ENCODE measurements around the gene FLNC.

Gene FLNC

GRCh38 chr7:128883622-128884448 lies 53.6 kb downstream of the FLNC start:
- H4K20me1 ChIP-seq (ENCODE audit: low read depth, low read length): no peaks in the 10 kb centered on the region
- H3K4me2 ChIP-seq (ENCODE audit: low read depth, low read length, poor library complexity, severe bottlenecking): peak overlapping the region; percentile 82
- no peaks in the 10 kb centered on the region for H3K79me2 ChIP-seq (ENCODE audit: insufficient read depth, low read length)
- TF ChIP-seq EZH2phosphoT487 (conservative IDR thresholded peaks at IDR 0.05; ENCODE audit: low read length) (no peak), CTCF (IDR thresholded peaks at IDR 0.05; ENCODE audit: insufficient read depth, low read length, poor library complexity, severe bottlenecking) (peak; percentile 99)
- no peaks in the 10 kb centered on the region for H3K36me3 ChIP-seq (ENCODE audit: low read length)
- no peaks in the 10 kb centered on the region for H3F3A ChIP-seq (ENCODE audit: insufficient read depth)
- H3K27me3 ChIP-seq (ENCODE audit: low read length): no peaks in the 10 kb centered on the region
- H2AFZ ChIP-seq (ENCODE audit: low read depth, low read length, severe bottlenecking): peak overlapping the region; percentile 100
- peaks cover 5% of the 10 kb centered on the region; the same call in 1 of the 2 replicates for H3K9me3 ChIP-seq (ENCODE audit: insufficient read depth, low read length)
- H3K27ac ChIP-seq (ENCODE audit: low read depth, low read length): peak overlapping the region; percentile 47
- H3K9ac ChIP-seq (ENCODE audit: low read length): peak overlapping the region; percentile 80
- H3K9me2 ChIP-seq (replicated peaks; ENCODE audit: insufficient read depth, low read length): no peaks in the 10 kb centered on the region
- H3K4me3 ChIP-seq (ENCODE audit: insufficient read depth, low read length, poor library complexity, severe bottlenecking): peak overlapping the region; percentile 59

GRCh38 chr7:128884561-128885369 lies 54.6 kb downstream of the FLNC start:
- TF ChIP-seq EZH2phosphoT487 (conservative IDR thresholded peaks at IDR 0.05; ENCODE audit: low read length) (no peak), CTCF (IDR thresholded peaks at IDR 0.05; ENCODE audit: insufficient read depth, low read length, poor library complexity, severe bottlenecking) (no peak)
- Histone ChIP-seq H3K79me2 (ENCODE audit: insufficient read depth, low read length) (no peaks in the 10 kb centered on the region), H2AFZ (ENCODE audit: low read depth, low read length, severe bottlenecking) (peak overlapping the region; percentile 100), H4K20me1 (ENCODE audit: low read depth, low read length) (no peaks in the 10 kb centered on the region), H3K9me2 (replicated peaks; ENCODE audit: insufficient read depth, low read length) (no peaks in the 10 kb centered on the region), H3K27me3 (ENCODE audit: low read length) (no peaks in the 10 kb centered on the region), H3F3A (ENCODE audit: insufficient read depth) (0 out of 2 replicates have a peak, but pooled peaks cover 4% of the 10 kb centered on the region), H3K36me3 (ENCODE audit: low read length) (no peaks in the 10 kb centered on the region), H3K4me2 (ENCODE audit: low read depth, low read length, poor library complexity, severe bottlenecking) (no peak overlapping the region), H3K9ac (ENCODE audit: low read length) (peak overlapping the region; percentile 80), H3K9me3 (ENCODE audit: insufficient read depth, low read length) (peaks cover 5% of the 10 kb centered on the region; the same call in 1 of the 2 replicates), H3K27ac (ENCODE audit: low read depth, low read length) (no peak overlapping the region), H3K4me3 (ENCODE audit: insufficient read depth, low read length, poor library complexity, severe bottlenecking) (no peak overlapping the region)

DNA sequence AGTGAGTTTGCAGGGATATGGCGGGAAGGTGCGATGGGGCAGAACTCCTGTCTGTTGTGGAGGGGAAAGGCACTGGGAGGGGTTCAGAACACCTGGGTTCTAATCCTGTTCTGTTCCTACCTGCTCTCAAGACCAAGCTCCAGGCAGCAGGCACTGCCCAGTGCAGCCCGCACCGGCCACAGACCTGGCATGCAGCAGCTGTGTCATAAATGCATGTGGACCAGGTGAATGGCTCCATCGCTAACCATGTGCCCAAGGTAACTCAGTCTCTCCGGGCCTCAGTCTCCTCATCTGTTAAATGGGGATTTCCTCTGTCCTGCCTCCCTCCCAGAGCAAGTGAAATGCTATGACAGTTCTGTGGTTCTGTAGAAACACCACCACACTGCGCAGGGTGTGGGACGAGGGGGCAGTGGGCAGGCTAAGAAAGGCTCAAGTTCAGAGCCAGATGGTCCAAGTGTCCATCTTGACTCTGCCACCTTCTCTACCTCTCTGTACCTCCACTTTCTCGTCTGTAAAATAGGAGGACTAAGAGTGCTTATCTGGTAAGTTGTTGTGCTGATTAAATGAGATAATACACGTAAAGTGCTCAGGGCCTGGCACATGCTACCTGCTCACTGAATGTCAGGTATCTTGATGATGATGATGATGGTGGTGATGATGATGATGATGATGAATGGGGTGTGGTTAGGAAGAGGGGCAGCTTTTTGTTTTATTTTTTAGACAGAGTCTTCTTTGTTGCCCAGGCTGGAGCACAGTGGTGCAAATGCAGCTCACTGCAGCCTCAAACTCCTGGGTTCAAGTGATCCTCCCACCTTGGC lies 55.4 kb downstream of the FLNC start:
- Histone ChIP-seq H3K9me3 (ENCODE audit: insufficient read depth, low read length) (peaks cover 5% of the 10 kb centered on the region; the same call in 1 of the 2 replicates), H3F3A (ENCODE audit: insufficient read depth) (0 out of 2 replicates have a peak, but pooled peaks cover 7% of the 10 kb centered on the region), H3K4me2 (ENCODE audit: low read depth, low read length, poor library complexity, severe bottlenecking) (no peak overlapping the region), H3K9ac (ENCODE audit: low read length) (no peak overlapping the region), H3K9me2 (replicated peaks; ENCODE audit: insufficient read depth, low read length) (no peaks in the 10 kb centered on the region), H3K4me3 (ENCODE audit: insufficient read depth, low read length, poor library complexity, severe bottlenecking) (no peak overlapping the region), H3K36me3 (ENCODE audit: low read length) (no peaks in the 10 kb centered on the region), H4K20me1 (ENCODE audit: low read depth, low read length) (no peaks in the 10 kb centered on the region), H3K27me3 (ENCODE audit: low read length) (no peaks in the 10 kb centered on the region), H3K79me2 (ENCODE audit: insufficient read depth, low read length) (no peaks in the 10 kb centered on the region), H3K27ac (ENCODE audit: low read depth, low read length) (no peak overlapping the region), H2AFZ (ENCODE audit: low read depth, low read length, severe bottlenecking) (no peak overlapping the region)
- TF ChIP-seq EZH2phosphoT487 (conservative IDR thresholded peaks at IDR 0.05; ENCODE audit: low read length) (no peak), CTCF (IDR thresholded peaks at IDR 0.05; ENCODE audit: insufficient read depth, low read length, poor library complexity, severe bottlenecking) (no peak)

All from SU-DHL-6 (cell line).